OCI-LY3 (cell line): ENCODE measurements around the gene NBEA.

Experiments
- H2AFZ ChIP-seq: fragments of 200-600, 300-600 bp; shearing (Covaris generic); 2 replicates; pipeline ENCODE4 v1.6.0; 2014; ENCODE audit warnings: antibody characterized with exemption, low read depth, low read length
- H3K27ac ChIP-seq: fragments of 200-600, 300-600 bp; sonication (generic); 2 replicates; pipeline ENCODE4 v1.5.1; 2014; ENCODE audit warnings: mild to moderate bottlenecking, low read length, moderate library complexity, mixed read lengths
- H3K27me3 ChIP-seq: fragments of 200-600, 300-600 bp; sonication (generic); 2 replicates; pipeline ENCODE4 v1.6.1; 2014; ENCODE audit warnings: low read depth, low read length, mixed read lengths
- H3K36me3 ChIP-seq: fragments of 200-600, 300-600 bp; sonication (generic); replicated peaks from 2 replicates; pipeline ENCODE3; 2014; ENCODE audit warnings: low read depth, low read length, mixed read lengths
- H3K4me1 ChIP-seq: fragments of 300-600, 200-600 bp; sonication (generic); 2 replicates; pipeline ENCODE4 v1.6.1; 2014; ENCODE audit warnings: low read length, mixed read lengths
- H3K4me2 ChIP-seq: fragments of 200-600, 300-600 bp; sonication (generic); 2 replicates; pipeline ENCODE4 v1.6.1; 2014; ENCODE audit warnings: low read length, mixed read lengths
- H3K4me3 ChIP-seq: fragments of 300-600, 200-600 bp; sonication (generic); 2 replicates; pipeline ENCODE4 v1.5.1; 2014; ENCODE audit warnings: antibody characterized with exemption, mild to moderate bottlenecking, low read length, moderate library complexity
- H3K79me2 ChIP-seq: fragments of 300-600, 200-600 bp; shearing (Covaris generic); 2 replicates; pipeline ENCODE4 v1.6.1; 2014; ENCODE audit warnings: mild to moderate bottlenecking, low read length, mixed read lengths
- H3K9ac ChIP-seq: fragments of 300-600, 200-600 bp; shearing (Covaris generic); 2 replicates; pipeline ENCODE4 v1.6.0; 2014; ENCODE audit warnings: mild to moderate bottlenecking, low read length, moderate library complexity
- H3K9me3 ChIP-seq: fragments of 200-600, 300-600 bp; shearing (Covaris generic); 2 replicates; pipeline ENCODE4 v1.6.1; 2014; ENCODE audit warnings: low read length, mixed read lengths; ENCODE audit not compliant: insufficient read depth
- H4K20me1 ChIP-seq: fragments of 200-600, 300-600 bp; sonication (generic); 2 replicates; pipeline ENCODE4 v1.6.1; 2016; ENCODE audit warnings: low read length, mixed read lengths; ENCODE audit not compliant: insufficient read depth
- CTCF ChIP-seq: fragments of 200-600, 300-600 bp; sonication (generic); IDR thresholded peaks from 2 replicates; pipeline ENCODE4 v1.5.1; 2014; ENCODE audit warnings: antibody characterized with exemption, low read length, low read depth
- EZH2phosphoT487 ChIP-seq: fragments of 200-600 bp; shearing (Covaris generic); IDR thresholded peaks from 2 replicates; pipeline ENCODE4 v1.6.1; 2018; ENCODE audit warnings: antibody characterized with exemption, mixed run types, low read depth

The NBEA gene

GRCh38 chr13:35596321-35597030 lies 654.4 kb downstream of the NBEA start:
- Histone ChIP-seq H3K27me3 (no peaks in the 10 kb centered on the region), H3K27ac (no peak overlapping the region), H3K9ac (no peak overlapping the region), H3K79me2 (no peaks in the 10 kb centered on the region), H3K4me1 (no peaks in the 10 kb centered on the region), H3K4me2 (no peak overlapping the region), H4K20me1 (no peaks in the 10 kb centered on the region), H3K4me3 (no peak overlapping the region), H3K9me3 (no peaks in the 10 kb centered on the region), H3K36me3 (no peaks in the 10 kb centered on the region), H2AFZ (no peak overlapping the region)
- TF ChIP-seq CTCF, result no peak
- no peak for TF ChIP-seq EZH2phosphoT487

DNA sequence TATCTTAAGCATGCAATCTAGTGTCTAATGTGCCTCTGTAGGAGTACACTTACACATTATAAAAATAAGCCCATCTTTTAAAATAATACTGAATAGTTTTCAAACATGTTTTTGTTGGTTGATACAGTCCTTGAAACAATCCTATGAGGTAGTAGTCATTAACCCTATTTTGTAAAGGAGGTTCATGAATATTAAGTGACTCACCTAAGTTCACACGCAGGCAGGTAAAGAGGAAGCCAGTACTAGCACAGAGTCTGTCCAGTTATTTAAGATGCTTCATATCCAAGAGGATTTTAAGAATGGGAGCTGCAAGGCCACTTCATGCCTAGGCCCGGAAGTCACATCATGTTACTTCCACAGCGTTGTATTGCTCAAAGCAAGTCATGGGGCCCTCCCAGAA lies 655.4 kb downstream of the NBEA start:
- no peaks in the 10 kb centered on the region for H3K4me1 ChIP-seq
- no peaks in the 10 kb centered on the region for H3K9me3 ChIP-seq
- H3K27ac ChIP-seq, result no peak overlapping the region
- no peaks in the 10 kb centered on the region for H3K79me2 ChIP-seq
- H3K27me3 ChIP-seq, result no peaks in the 10 kb centered on the region
- no peak overlapping the region for H3K9ac ChIP-seq
- TF ChIP-seq CTCF, result no peak
- no peak for TF ChIP-seq EZH2phosphoT487
- no peak overlapping the region for H3K4me3 ChIP-seq
- H3K4me2 ChIP-seq, result no peak overlapping the region
- no peak overlapping the region for H2AFZ ChIP-seq
- H4K20me1 ChIP-seq, result no peaks in the 10 kb centered on the region
- no peaks in the 10 kb centered on the region for H3K36me3 ChIP-seq

DNA sequence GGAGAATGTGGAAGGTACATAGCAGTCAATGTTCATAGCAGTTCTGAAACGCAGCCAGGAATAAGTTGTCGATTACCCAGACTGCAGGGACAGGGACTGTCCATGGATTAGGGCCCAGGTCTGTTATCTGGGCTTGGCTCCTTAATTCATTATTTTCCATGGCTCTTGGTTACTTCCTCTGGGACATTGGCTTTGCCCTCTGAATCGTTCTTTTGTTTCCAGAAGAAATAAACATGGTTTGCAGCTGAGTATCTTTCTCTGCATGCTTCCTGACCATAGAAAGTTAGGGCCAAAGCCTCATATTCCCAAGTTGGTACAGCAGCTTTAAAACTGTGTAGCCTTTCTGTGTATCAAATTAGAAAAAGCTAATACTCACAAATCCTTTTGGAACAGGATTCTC lies 656.2 kb downstream of the NBEA start:
- H3K9ac ChIP-seq, result no peak overlapping the region
- no peaks in the 10 kb centered on the region for H3K27me3 ChIP-seq
- no peak overlapping the region for H2AFZ ChIP-seq
- no peak overlapping the region for H3K27ac ChIP-seq
- no peak for TF ChIP-seq EZH2phosphoT487
- TF ChIP-seq CTCF, result no peak
- no peaks in the 10 kb centered on the region for H3K79me2 ChIP-seq
- no peaks in the 10 kb centered on the region for H3K9me3 ChIP-seq
- no peaks in the 10 kb centered on the region for H3K4me1 ChIP-seq
- H4K20me1 ChIP-seq, result no peaks in the 10 kb centered on the region
- H3K4me2 ChIP-seq, result no peak overlapping the region
- H3K4me3 ChIP-seq, result no peak overlapping the region
- no peaks in the 10 kb centered on the region for H3K36me3 ChIP-seq

DNA sequence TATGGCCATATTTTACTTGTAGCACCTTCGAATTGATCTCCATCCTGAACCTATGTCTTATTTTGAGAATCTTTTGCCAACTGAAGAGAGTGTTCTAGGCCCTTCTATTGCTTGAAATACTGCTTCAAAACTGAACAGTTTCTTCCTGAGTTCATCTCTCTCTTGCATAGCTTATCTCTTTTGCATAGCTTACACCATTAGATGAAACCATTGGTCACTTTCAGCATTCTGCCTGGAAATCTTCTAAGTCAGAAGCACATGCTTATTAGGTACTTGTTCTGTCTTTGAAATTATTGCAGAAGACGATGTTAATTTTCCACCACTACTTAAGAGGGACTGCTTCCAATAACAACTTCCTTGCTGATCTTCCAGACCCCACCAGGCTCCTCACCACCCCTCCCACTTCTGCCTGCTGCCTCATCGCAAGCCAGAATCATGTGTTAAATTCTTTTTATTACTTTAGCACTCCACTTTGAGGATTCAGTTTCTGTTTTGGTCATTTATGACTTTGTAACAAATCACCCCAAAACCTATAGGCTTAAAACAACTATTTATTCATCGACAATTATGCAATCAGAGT lies 656.8 kb downstream of the NBEA start:
- Histone ChIP-seq H3K4me2 (no peak overlapping the region), H3K4me1 (no peaks in the 10 kb centered on the region), H3K9ac (no peak overlapping the region), H3K36me3 (no peaks in the 10 kb centered on the region), H4K20me1 (no peaks in the 10 kb centered on the region), H3K79me2 (no peaks in the 10 kb centered on the region), H3K27ac (no peak overlapping the region), H3K4me3 (no peak overlapping the region), H2AFZ (no peak overlapping the region), H3K9me3 (no peaks in the 10 kb centered on the region), H3K27me3 (no peaks in the 10 kb centered on the region)
- no peak for TF ChIP-seq CTCF
- TF ChIP-seq EZH2phosphoT487, result no peak
